SK-N-SH treated with all-trans-retinoic acid at 6 μM for 48 hours (cell line): ENCODE data around the gene CCDC174.
"Not testable (repeated sequence)": the region's sequence is repeated elsewhere in the genome, so short reads cannot be mapped to it uniquely, and the experiment has no call there.

Experiments used
- ATAC-seq: fragments of 200-7000 bp; cut with Tn5 transposase; 3 replicates; pipeline ENCODE4 v1.9.1; 2020; ENCODE audit warnings: mild to moderate bottlenecking, moderate library complexity
- ARNTL ChIP-seq: fragments of 450-650 bp; formaldehyde crosslinking; IDR thresholded peaks from 2 replicates; pipeline ENCODE4 v1.5.0; 2020; ENCODE audit warnings: low read depth, mild to moderate bottlenecking, moderate library complexity, borderline replicate concordance
- BACH2 ChIP-seq: fragments of 250-450 bp; sonication (Bioruptor Pico); IDR thresholded peaks from 2 replicates; pipeline ENCODE4 v1.9.0; 2021; ENCODE audit warnings: mild to moderate bottlenecking, borderline replicate concordance
- CREB5 ChIP-seq: fragments of 250-450 bp; sonication (Bioruptor Pico); IDR thresholded peaks from 2 replicates; pipeline ENCODE4 v1.5.1; 2020; ENCODE audit warnings: low read depth, mild to moderate bottlenecking, moderate library complexity
- CSDC2 ChIP-seq: fragments of 250-450 bp; sonication (Bioruptor Pico); IDR thresholded peaks from 2 replicates; pipeline ENCODE4 v1.5.0; 2020; ENCODE audit warnings: mild to moderate bottlenecking, moderate library complexity
- CSRNP3 ChIP-seq: fragments of 250-450 bp; sonication (Bioruptor Pico); IDR thresholded peaks from 2 replicates; pipeline ENCODE4 v1.5.1; 2021; ENCODE audit warnings: mild to moderate bottlenecking, moderate library complexity
- ESRRG ChIP-seq: fragments of 250-450 bp; sonication (Bioruptor Pico); IDR thresholded peaks from 2 replicates; pipeline ENCODE4 v1.6.1; 2021; ENCODE audit warnings: mild to moderate bottlenecking
- GLIS3 ChIP-seq: fragments of 250-450 bp; sonication (Bioruptor Pico); IDR thresholded peaks from 2 replicates; pipeline ENCODE4 v1.5.0; 2020; ENCODE audit warnings: mild to moderate bottlenecking, moderate library complexity
- ISL1 ChIP-seq: fragments of 250-450 bp; sonication (Bioruptor Pico); IDR thresholded peaks from 2 replicates; pipeline ENCODE4 v2.1.2; 2022; ENCODE audit warnings: mild to moderate bottlenecking, moderate library complexity
- POU6F1 ChIP-seq: fragments of 250-450 bp; sonication (Bioruptor Pico); IDR thresholded peaks from 2 replicates; pipeline ENCODE4 v1.8.0; 2021; ENCODE audit warnings: low read depth, mild to moderate bottlenecking, moderate library complexity, borderline replicate concordance
- PPARA ChIP-seq: fragments of 250-450 bp; sonication (Bioruptor Pico); IDR thresholded peaks from 2 replicates; pipeline ENCODE4 v1.5.0; 2020; ENCODE audit warnings: mild to moderate bottlenecking, borderline replicate concordance
- RARB ChIP-seq: fragments of 250-450 bp; sonication (Bioruptor Pico); IDR thresholded peaks from 2 replicates; pipeline ENCODE4 v1.8.0; 2021; ENCODE audit warnings: mild to moderate bottlenecking, moderate library complexity
- SNAI2 ChIP-seq: fragments of 250-450 bp; sonication (Bioruptor Pico); IDR thresholded peaks from 2 replicates; pipeline ENCODE4 v1.5.0; 2020; ENCODE audit warnings: mild to moderate bottlenecking, moderate library complexity
- TCF4 ChIP-seq: fragments of 250-450 bp; sonication (Bioruptor Pico); IDR thresholded peaks from 2 replicates; pipeline ENCODE4 v1.8.0; 2021; ENCODE audit warnings: mild to moderate bottlenecking, moderate library complexity, borderline replicate concordance
- TOX ChIP-seq: fragments of 250-450 bp; sonication (Bioruptor Pico); IDR thresholded peaks from 2 replicates; pipeline ENCODE4 v1.8.0; 2021; ENCODE audit warnings: mild to moderate bottlenecking, moderate library complexity, borderline replicate concordance
- ZC3H10 ChIP-seq: fragments of 250-450 bp; sonication (Bioruptor Pico); IDR thresholded peaks from 2 replicates; pipeline ENCODE4 v1.5.1; 2021; ENCODE audit warnings: mild to moderate bottlenecking, moderate library complexity
- ZFP3 ChIP-seq: fragments of 250-450 bp; sonication (Bioruptor Pico); IDR thresholded peaks from 2 replicates; pipeline ENCODE4 v1.5.0; 2020; ENCODE audit warnings: mild to moderate bottlenecking, moderate library complexity
- ZFP30 ChIP-seq: fragments of 450-650 bp; formaldehyde crosslinking; IDR thresholded peaks from 2 replicates; pipeline ENCODE4 v1.5.0; 2022; ENCODE audit warnings: mild to moderate bottlenecking, moderate library complexity
- ZNF565 ChIP-seq: fragments of 450-650 bp; formaldehyde crosslinking; conservative IDR thresholded peaks from 2 replicates; pipeline ENCODE4 v1.5.0; 2020; ENCODE audit warnings: low read depth, mild to moderate bottlenecking, moderate library complexity
- ZNF70 ChIP-seq: fragments of 450-650 bp; formaldehyde crosslinking; IDR thresholded peaks from 2 replicates; pipeline ENCODE4 v1.5.0; 2020; ENCODE audit warnings: mild to moderate bottlenecking, moderate library complexity
- ZNF8 ChIP-seq: fragments of 450-650 bp; formaldehyde crosslinking; IDR thresholded peaks from 2 replicates; pipeline ENCODE4 v1.5.0; 2020; ENCODE audit warnings: mild to moderate bottlenecking, moderate library complexity

CCDC174 gene

GRCh38 chr3:14608298-14608697, 43.3 kb upstream of the CCDC174 start:
- ATAC-seq, result no peak; the same call in 2 of the 3 replicates
- TF ChIP-seq ARNTL (CRISPR knock-in tag) (no peak), ZFP30 (no peak), PPARA (CRISPR knock-in tag) (no peak), CSRNP3 (CRISPR knock-in tag) (no peak), TOX (CRISPR knock-in tag) (no peak), ISL1 (CRISPR knock-in tag) (no peak), ZNF70 (CRISPR knock-in tag) (no peak)

- ATAC-seq, result not testable (repeated sequence)
These were observed 42.5 kb upstream of the CCDC174 start for GRCh38 chr3:14609058-14609457.

- ATAC-seq, result no peak
- TF ChIP-seq ZNF70 (CRISPR knock-in tag) (no peak), POU6F1 (CRISPR knock-in tag) (no peak), ZNF565 (CRISPR knock-in tag) (no peak), ISL1 (CRISPR knock-in tag) (no peak), ESRRG (CRISPR knock-in tag) (no peak), TCF4 (CRISPR knock-in tag) (no peak), ARNTL (CRISPR knock-in tag) (no peak), TOX (CRISPR knock-in tag) (no peak), PPARA (CRISPR knock-in tag) (no peak), SNAI2 (CRISPR knock-in tag) (no peak), GLIS3 (CRISPR knock-in tag) (no peak), RARB (no peak), CSRNP3 (CRISPR knock-in tag) (no peak), ZFP30 (no peak), CSDC2 (CRISPR knock-in tag) (no peak), CREB5 (CRISPR knock-in tag) (no peak), ZNF8 (no peak), BACH2 (CRISPR knock-in tag) (no peak)
These were observed 42.1 kb upstream of the CCDC174 start for GRCh38 chr3:14609506-14609905.

GRCh38 chr3:14609941-14610340, 41.6 kb upstream of the CCDC174 start:
- no peak for ATAC-seq
- no peak for TF ChIP-seq ZC3H10 (CRISPR knock-in tag)
- TF ChIP-seq SNAI2 (CRISPR knock-in tag), result no peak
- no peak for TF ChIP-seq ISL1 (CRISPR knock-in tag)
- TF ChIP-seq PPARA (CRISPR knock-in tag), result no peak
- no peak for TF ChIP-seq ZNF565 (CRISPR knock-in tag)
- no peak for TF ChIP-seq ZFP3 (CRISPR knock-in tag)
- no peak for TF ChIP-seq ZNF8
- TF ChIP-seq ZFP30, result no peak
- no peak for TF ChIP-seq RARB
- TF ChIP-seq CSRNP3 (CRISPR knock-in tag), result no peak
